Gastroesophageal sphincter (tissue), 4 donors: Measurements from ENCODE around the gene CRIP2. TPM values are rescaled to one million over a fixed set of nuclear protein-coding genes. Genes with fewer than 3 reads are reported as not detected.

Source experiments
- ATAC-seq: fragments of 150-250 bp; one replicate; pipeline ENCODE4 v1.9.1; 2016; ENCODE audit warnings: mild to moderate bottlenecking, moderate library complexity
- H3K27ac ChIP-seq, 4 donors: fragments of 200-600 bp; sonication (generic) in 3 of 4; 1 replicate in 3 of 4; 2 replicates in 1 of 4; pipeline ENCODE4 v1.5.1; 2016 to 2019
- H3K27me3 ChIP-seq: fragments of 200-600 bp; sonication (generic); one replicate; pipeline ENCODE4 v1.5.1; 2019
- H3K36me3 ChIP-seq, 2 donors: fragments of 200-600 bp; sonication (generic); one replicate each; pipeline ENCODE4 v1.5.1; 2019; ENCODE audit warnings: control low read depth in 1 of 2
- H3K4me1 ChIP-seq, 3 donors: fragments of 200-600 bp; sonication (generic); 1 replicate in 2 of 3; 2 replicates in 1 of 3; pipeline ENCODE4 v1.5.1; 2016 to 2019; ENCODE audit warnings: control low read depth in 2 of 3
- H3K4me3 ChIP-seq, 2 donors: fragments of 200-600 bp; sonication (generic); one replicate each; pipeline ENCODE4 v1.5.1; 2019; ENCODE audit warnings: mild to moderate bottlenecking in 1 of 2, moderate library complexity in 1 of 2
- H3K9me3 ChIP-seq, 3 donors: fragments of 200-600 bp; sonication (generic); one replicate each; pipeline ENCODE4 v1.5.1; 2017 to 2019; ENCODE audit warnings: control low read depth in 2 of 3
- CTCF ChIP-seq, 4 experiments: fragments of 200-600 bp in 2 of 4; fragments of 450-650 bp in 2 of 4; sonication (generic) in 1 of 4; IDR thresholded peaks; one replicate each; pipeline ENCODE4 v1.5.1; 2017 to 2019; ENCODE audit warnings: antibody characterized with exemption in 4 of 4, mild to moderate bottlenecking in 2 of 4, moderate library complexity in 2 of 4
- EP300 ChIP-seq: sonication (generic); formaldehyde crosslinking; IDR thresholded peaks from one replicate; pipeline ENCODE4 v1.6.1; 2017; ENCODE audit warnings: antibody characterized with exemption, mild to moderate bottlenecking
- POLR2A ChIP-seq, 2 donors: fragments of 450-650 bp; IDR thresholded peaks; one replicate each; pipeline ENCODE4 v1.6.1; 2017; ENCODE audit warnings: antibody characterized with exemption in 2 of 2, mild to moderate bottlenecking in 2 of 2, moderate library complexity in 1 of 2
- POLR2AphosphoS5 ChIP-seq: sonication (generic); formaldehyde crosslinking; IDR thresholded peaks from one replicate; pipeline ENCODE4 v1.6.1; 2017; ENCODE audit warnings: antibody characterized with exemption
- WGBS, 2 donors: methylation state at CpG; one replicate each; pipeline ENCODE4 v1.1.5; 2018; ENCODE audit warnings: low coverage in 1 of 2; 5-methylcytosine and 5-hydroxymethylcytosine counted together
- total RNA-seq, 4 donors: library from RNA; depleted of rRNA; stranded (reverse); fragments of >200 nt; gene quantifications; one replicate each; pipeline ENCODE4 v1.1.0, GENCODE V29; 2016

CRIP2 gene
- total RNA-seq, 4 donors from 2014 or later: 165 to 518 (median 343) TPM

- H3K9me3 ChIP-seq: no peaks in the 10 kb centered on the region
- TF ChIP-seq EP300: no peak
- TF ChIP-seq POLR2AphosphoS5: no peak
- H3K4me3 ChIP-seq: peak overlapping the region in 1 of 2 donors; percentile 98
- ATAC-seq: no peak
- H3K27ac ChIP-seq: peak overlapping the region; percentile 54 to 99 (median 94)
- H3K4me1 ChIP-seq: peaks cover 3 to 95% (median 62%) of the 10 kb centered on the region in 3 donors
- H3K27me3 ChIP-seq: no peaks in the 10 kb centered on the region
- WGBS, 2 donors: no CpG with 5 or more reads among the region's 7 CpGs
- peaks cover 0 to 25% of the 10 kb centered on the region in 2 donors for H3K36me3 ChIP-seq
These were observed 1.5 kb upstream of the CRIP2 start for GRCh38 chr14:105473033-105473676.

GRCh38 chr14:105473677-105474482, 741 bp upstream of the CRIP2 start:
- WGBS, 2 donors: 2% methylated on average over 6 of the region's 60 CpGs; no CpG with 5 or more reads in 1 of the 2 donors

GRCh38 chr14:105475269-105476096, 862 bp downstream of the CRIP2 start:
- H3K4me3 ChIP-seq: peak overlapping the region; percentile 90 to 98
- H3K9me3 ChIP-seq: no peaks in the 10 kb centered on the region
- H3K27ac ChIP-seq: peak overlapping the region; percentile 91 to 99 (median 94)
- ATAC-seq: peak; percentile 14
- H3K4me1 ChIP-seq: peaks cover 0 to 95% (median 56%) of the 10 kb centered on the region in 3 donors
- TF ChIP-seq POLR2A (IDR thresholded peaks at IDR 0.05) (peak in 1 of 2 donors; percentile 25), EP300 (no peak), CTCF (IDR thresholded peaks at IDR 0.05) (no peak), POLR2AphosphoS5 (peak; percentile 60)
- H3K36me3 ChIP-seq: peaks cover 0 to 28% of the 10 kb centered on the region in 2 donors
- no peaks in the 10 kb centered on the region for H3K27me3 ChIP-seq
- WGBS, 2 donors: 0% methylated on average over 5 of the region's 48 CpGs; no CpG with 5 or more reads in 1 of the 2 donors

More at GRCh38 chr14:105473677-105474482, 741 bp upstream of the CRIP2 start:
- Histone ChIP-seq H3K27me3 (no peaks in the 10 kb centered on the region), H3K4me3 (peak overlapping the region; percentile 55 to 98), H3K4me1 (peaks cover 3 to 95% (median 55%) of the 10 kb centered on the region in 3 donors), H3K36me3 (peaks cover 0 to 28% of the 10 kb centered on the region in 2 donors), H3K27ac (peak overlapping the region; percentile 54 to 99 (median 94)), H3K9me3 (no peaks in the 10 kb centered on the region)
- peak; percentile 69 for ATAC-seq
- TF ChIP-seq POLR2AphosphoS5: peak; percentile 8
- no peak for TF ChIP-seq CTCF (IDR thresholded peaks at IDR 0.05)

- Histone ChIP-seq H3K27me3 (no peaks in the 10 kb centered on the region), H3K36me3 (peaks cover 0 to 23% of the 10 kb centered on the region in 2 donors), H3K9me3 (no peaks in the 10 kb centered on the region), H3K4me3 (peak overlapping the region; percentile 90 to 98), H3K27ac (peak overlapping the region; percentile 91 to 99 (median 94)), H3K4me1 (peaks cover 0 to 95% (median 55%) of the 10 kb centered on the region in 3 donors)
- peak; percentile 22 for ATAC-seq
- peak in 1 of 2 donors; percentile 15 for TF ChIP-seq POLR2A (IDR thresholded peaks at IDR 0.05)
- no peak for TF ChIP-seq EP300
- TF ChIP-seq CTCF (IDR thresholded peaks at IDR 0.05): no peak
- TF ChIP-seq POLR2AphosphoS5: peak; percentile 44
- 8% methylated on average over 2 of the region's 21 CpGs; no CpG with 5 or more reads in 1 of the 2 donors for WGBS, 2 donors
These were observed 1.6 kb downstream of the CRIP2 start for GRCh38 chr14:105476097-105476830.
